ENCODE data around the gene ARHGAP28.

GRCh38 chr18:6793986-6794385, 64.5 kb downstream of the ARHGAP28 start:
- TF ChIP-seq FOXK2 (IDR thresholded peaks at IDR 0.05) (no peak), SMC3 (IDR thresholded peaks at IDR 0.05; ENCODE audit: borderline replicate concordance, low read length) (no peak), CTCF (IDR thresholded peaks at IDR 0.05 in 2 of 3, conservative IDR thresholded peaks at IDR 0.05 in 1 of 3; ENCODE audit: control insufficient read depth in 2 of 3, extremely low read depth in 1 of 3, insufficient read depth in 1 of 3, low read depth in 3 of 3, low read length in 3 of 3) (no peak), POLR2A (IDR thresholded peaks at IDR 0.05; ENCODE audit: low read depth, low read length) (no peak), POLR2AphosphoS5 (IDR thresholded peaks at IDR 0.05; ENCODE audit: low read length) (no peak)
